Liver (tissue), 9 donors: ENCODE data around the gene TNFAIP6. TPM values are rescaled to one million over a fixed set of nuclear protein-coding genes. Genes with fewer than 3 reads are reported as not detected.

Experiments
- DNase-seq: peaks from one replicate; pipeline ENCODE4 v3.0.0-alpha.2; 2017; ENCODE audit warnings: low spot score
- H3K27ac ChIP-seq, 2 donors: one replicate each; pipeline ENCODE4 v1.7.0; 2013; ENCODE audit warnings: inconsistent platforms in 2 of 2, low read length in 2 of 2, control low read depth in 1 of 2, low read depth in 1 of 2, mild to moderate bottlenecking in 1 of 2
- H3K27me3 ChIP-seq, 4 donors: one replicate each; pipeline versions ENCODE4 v1.6.1 to v1.7.0; 2013; ENCODE audit warnings: low read length in 3 of 4, inconsistent platforms in 1 of 4, mild to moderate bottlenecking in 1 of 4, moderate library complexity in 1 of 4; ENCODE audit not compliant: control insufficient read depth in 4 of 4, insufficient read depth in 4 of 4
- H3K36me3 ChIP-seq, 4 donors: one replicate each; pipeline versions ENCODE4 v1.6.1 to v1.7.0; 2013; ENCODE audit warnings: low read length in 3 of 4, mild to moderate bottlenecking in 3 of 4, low read depth in 1 of 4, moderate library complexity in 1 of 4; ENCODE audit not compliant: control insufficient read depth in 4 of 4, insufficient read depth in 3 of 4
- H3K4me1 ChIP-seq, 4 donors: one replicate each; pipeline versions ENCODE4 v1.6.1 to v1.7.0; 2013; ENCODE audit warnings: low read length in 3 of 4, mild to moderate bottlenecking in 3 of 4, moderate library complexity in 1 of 4; ENCODE audit not compliant: control insufficient read depth in 4 of 4, insufficient read depth in 4 of 4
- H3K4me3 ChIP-seq, 3 donors: one replicate each; pipeline versions ENCODE4 v1.6.1 to v1.7.0; 2013; ENCODE audit warnings: low read length in 3 of 3, control low read depth in 1 of 3, low read depth in 1 of 3, mild to moderate bottlenecking in 1 of 3
- H3K9ac ChIP-seq, 2 donors: one replicate each; pipeline ENCODE4 v1.7.0; 2013; ENCODE audit warnings: low read length in 2 of 2, mild to moderate bottlenecking in 2 of 2, moderate library complexity in 2 of 2, control low read depth in 1 of 2, low read depth in 1 of 2
- H3K9me3 ChIP-seq, 4 donors: one replicate each; pipeline versions ENCODE4 v1.6.1 to v1.7.0; 2013; ENCODE audit warnings: low read length in 3 of 4; ENCODE audit not compliant: control insufficient read depth in 4 of 4
- ATF3 ChIP-seq: IDR thresholded peaks from 2 replicates; pipeline ENCODE4 v1.6.1; 2016; ENCODE audit warnings: antibody characterized with exemption
- CTCF ChIP-seq: fragments of 150-350 bp; IDR thresholded peaks from 2 replicates; pipeline ENCODE4 v1.5.1; 2017; ENCODE audit warnings: improper control_type of control experiment, low read depth, low read length; ENCODE audit not compliant: missing input control
- EGR1 ChIP-seq, 2 donors: IDR thresholded peaks; 2 replicates each; pipeline ENCODE4 v1.6.1; 2016 to 2018; ENCODE audit warnings: antibody characterized with exemption in 2 of 2, low read depth in 2 of 2
- FOXA1 ChIP-seq: IDR thresholded peaks from 2 replicates; pipeline ENCODE4 v1.6.1; 2016; ENCODE audit warnings: antibody characterized with exemption
- FOXA2 ChIP-seq: IDR thresholded peaks from 2 replicates; pipeline ENCODE4 v1.6.1; 2016; ENCODE audit warnings: antibody characterized with exemption
- GABPA ChIP-seq, 2 donors: IDR thresholded peaks in 1 of 2; conservative IDR thresholded peaks in 1 of 2; 2 replicates each; pipeline ENCODE4 v1.6.1; 2016; ENCODE audit warnings: antibody characterized with exemption in 2 of 2, mild to moderate bottlenecking in 1 of 2, moderate library complexity in 1 of 2
- HNF4A ChIP-seq, 2 donors: conservative IDR thresholded peaks; 2 replicates each; pipeline ENCODE4 v1.6.1; 2016; ENCODE audit warnings: antibody characterized with exemption in 2 of 2, mild to moderate bottlenecking in 2 of 2
- HNF4G ChIP-seq: IDR thresholded peaks from 2 replicates; pipeline ENCODE4 v1.6.1; 2016; ENCODE audit warnings: antibody characterized with exemption
- JUND ChIP-seq, 2 donors: IDR thresholded peaks; 2 replicates each; pipeline ENCODE4 v1.6.1; 2016; ENCODE audit warnings: antibody characterized with exemption in 2 of 2
- NR2F2 ChIP-seq: IDR thresholded peaks from 2 replicates; pipeline ENCODE4 v1.6.1; 2016; ENCODE audit warnings: antibody characterized with exemption
- RAD21 ChIP-seq, 2 donors: IDR thresholded peaks; 2 replicates each; pipeline ENCODE4 v1.6.1; 2016; ENCODE audit warnings: antibody characterized with exemption in 2 of 2, mild to moderate bottlenecking in 2 of 2
- REST ChIP-seq: IDR thresholded peaks from 2 replicates; pipeline ENCODE4 v1.6.1; 2016; ENCODE audit warnings: antibody characterized with exemption, mild to moderate bottlenecking
- RXRA ChIP-seq, 2 donors: IDR thresholded peaks; 2 replicates each; pipeline ENCODE4 v1.6.1; 2017 to 2018; ENCODE audit warnings: antibody characterized with exemption in 2 of 2, mild to moderate bottlenecking in 1 of 2
- SP1 ChIP-seq: IDR thresholded peaks from 2 replicates; pipeline ENCODE4 v1.6.1; 2018; ENCODE audit warnings: antibody characterized with exemption, mild to moderate bottlenecking
- TAF1 ChIP-seq: conservative IDR thresholded peaks from 2 replicates; pipeline ENCODE4 v1.6.1; 2016; ENCODE audit warnings: antibody characterized with exemption, mild to moderate bottlenecking
- YY1 ChIP-seq: IDR thresholded peaks from 2 replicates; pipeline ENCODE4 v1.6.1; 2016; ENCODE audit warnings: antibody characterized with exemption, mild to moderate bottlenecking
- whole genome bisulfite sequencing: extraction: QIAGEN DNeasy Blood & Tissue Kit; methylation state at CpG from one replicate; pipeline ENCODE4 v1.1.7; 2013; 5-methylcytosine and 5-hydroxymethylcytosine counted together
- polyA plus RNA-seq, 2 donors: library from polyadenylated mRNA; stranded (reverse) in 1 of 2; unstranded in 1 of 2; fragments of 200-250 nt in 1 of 2; fragments of >200 nt in 1 of 2; fragmentation: Nextera tagmentation in 1 of 2; extraction: Ambion mirVana in 1 of 2; gene quantifications; one replicate each; pipeline versions ENCODE4 v1.2.1 to v1.2.3, GENCODE V29; 2013 to 2015
- total RNA-seq, 2 donors: library from RNA; depleted of rRNA; stranded (reverse); fragments of >200 nt; gene quantifications; one replicate each; pipeline ENCODE4 v1.2.3, GENCODE V29; 2014
- TF ChIP-seq, protein P1 (sequence below): IDR thresholded peaks from 2 replicates; pipeline ENCODE4 v1.6.1; 2016; ENCODE audit warnings: antibody characterized with exemption
- TF ChIP-seq, protein P2 (sequence below): IDR thresholded peaks from 2 replicates; pipeline ENCODE4 v1.6.1; 2016; ENCODE audit warnings: antibody characterized with exemption
- donor health status: healthy.
- donor health status: healthy.
- donor health status: healthy.
- donor health status: healthy.
- donor health status: healthy.

Gene TNFAIP6
- total and polyA plus RNA-seq, 4 donors = 0.17 to 0.28 (median 0.20) TPM

GRCh38 chr2:151329998-151330397, 27.4 kb upstream of the TNFAIP6 start (continued):
- TF ChIP-seq CTCF (no peak), TAF1 (no peak), NR2F2 (no peak), HNF4A (conservative IDR thresholded peaks at IDR 0.05) (no peak), RXRA (IDR thresholded peaks at IDR 0.05) (no peak), RAD21 (IDR thresholded peaks at IDR 0.05) (no peak), FOXA1 (no peak), GABPA (IDR thresholded peaks at IDR 0.05 in 1 of 2, conservative IDR thresholded peaks at IDR 0.05 in 1 of 2) (no peak), EGR1 (IDR thresholded peaks at IDR 0.05; ENCODE audit: low read depth in 2 of 2) (no peak)

- Histone ChIP-seq H3K27ac (no peak overlapping the region), H3K9me3 (no peaks in the 10 kb centered on the region), H3K9ac (no peak overlapping the region), H3K27me3 (no peaks in the 10 kb centered on the region), H3K36me3 (no peaks in the 10 kb centered on the region), H3K4me3 (no peak overlapping the region), H3K4me1 (no peaks in the 10 kb centered on the region)
- DNase-seq = no peak
- 81% methylated on average over 3 of the region's 3 CpGs for WGBS
- TF ChIP-seq SP1 = no peak
- no peak for TF ChIP-seq FOXA2
- TF ChIP-seq FOXA1 = no peak
- TF ChIP-seq HNF4A (conservative IDR thresholded peaks at IDR 0.05) = no peak
- TF ChIP-seq, protein P1, sequence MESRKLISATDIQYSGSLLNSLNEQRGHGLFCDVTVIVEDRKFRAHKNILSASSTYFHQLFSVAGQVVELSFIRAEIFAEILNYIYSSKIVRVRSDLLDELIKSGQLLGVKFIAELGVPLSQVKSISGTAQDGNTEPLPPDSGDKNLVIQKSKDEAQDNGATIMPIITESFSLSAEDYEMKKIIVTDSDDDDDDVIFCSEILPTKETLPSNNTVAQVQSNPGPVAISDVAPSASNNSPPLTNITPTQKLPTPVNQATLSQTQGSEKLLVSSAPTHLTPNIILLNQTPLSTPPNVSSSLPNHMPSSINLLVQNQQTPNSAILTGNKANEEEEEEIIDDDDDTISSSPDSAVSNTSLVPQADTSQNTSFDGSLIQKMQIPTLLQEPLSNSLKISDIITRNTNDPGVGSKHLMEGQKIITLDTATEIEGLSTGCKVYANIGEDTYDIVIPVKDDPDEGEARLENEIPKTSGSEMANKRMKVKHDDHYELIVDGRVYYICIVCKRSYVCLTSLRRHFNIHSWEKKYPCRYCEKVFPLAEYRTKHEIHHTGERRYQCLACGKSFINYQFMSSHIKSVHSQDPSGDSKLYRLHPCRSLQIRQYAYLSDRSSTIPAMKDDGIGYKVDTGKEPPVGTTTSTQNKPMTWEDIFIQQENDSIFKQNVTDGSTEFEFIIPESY = no peak
- TF ChIP-seq JUND (IDR thresholded peaks at IDR 0.05) = no peak
- TF ChIP-seq CTCF = no peak
- TF ChIP-seq YY1 = no peak
- TF ChIP-seq RXRA (IDR thresholded peaks at IDR 0.05) = no peak
- no peak for TF ChIP-seq HNF4G
- TF ChIP-seq ATF3 = no peak
- no peak for TF ChIP-seq TAF1
- no peak for TF ChIP-seq EGR1 (IDR thresholded peaks at IDR 0.05; ENCODE audit: low read depth in 2 of 2)
- TF ChIP-seq NR2F2 = no peak
- no peak for TF ChIP-seq REST
- TF ChIP-seq, protein P2, sequence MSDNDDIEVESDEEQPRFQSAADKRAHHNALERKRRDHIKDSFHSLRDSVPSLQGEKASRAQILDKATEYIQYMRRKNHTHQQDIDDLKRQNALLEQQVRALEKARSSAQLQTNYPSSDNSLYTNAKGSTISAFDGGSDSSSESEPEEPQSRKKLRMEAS = no peak
Observed at GRCh38 chr2:151333083-151333482, 24.3 kb upstream of the TNFAIP6 start.
